Muscle layer of duodenum (tissue), 2 donors: ENCODE data around the gene ZBTB7A.

ENCODE experiments used
- H3K27ac ChIP-seq: one replicate; pipeline ENCODE4 v1.7.0; 2013; ENCODE audit warnings: mild to moderate bottlenecking, low read length
- H3K27me3 ChIP-seq: one replicate; pipeline ENCODE4 v1.7.0; 2013; ENCODE audit warnings: low read depth, mild to moderate bottlenecking, control low read depth, low read length
- H3K36me3 ChIP-seq, 2 donors: one replicate each; pipeline ENCODE4 v1.7.0; 2013; ENCODE audit warnings: low read length in 2 of 2, control low read depth in 1 of 2, mild to moderate bottlenecking in 1 of 2; ENCODE audit not compliant: insufficient read depth in 2 of 2, control insufficient read depth in 1 of 2
- H3K4me1 ChIP-seq, 2 donors: one replicate each; pipeline ENCODE4 v1.7.0; 2013; ENCODE audit warnings: low read length in 2 of 2, mild to moderate bottlenecking in 2 of 2, control low read depth in 1 of 2, moderate library complexity in 1 of 2; ENCODE audit not compliant: insufficient read depth in 2 of 2, control insufficient read depth in 1 of 2
- H3K4me3 ChIP-seq, 2 donors: one replicate each; pipeline ENCODE4 v1.7.0; 2013; ENCODE audit warnings: low read length in 2 of 2, low read depth in 1 of 2, mild to moderate bottlenecking in 1 of 2
- H3K9me3 ChIP-seq, 2 donors: one replicate each; pipeline ENCODE4 v1.7.0; 2013; ENCODE audit warnings: low read length in 2 of 2, control low read depth in 1 of 2, mild to moderate bottlenecking in 1 of 2; ENCODE audit not compliant: control insufficient read depth in 1 of 2
- donor health status: healthy.

The ZBTB7A gene

DNA sequence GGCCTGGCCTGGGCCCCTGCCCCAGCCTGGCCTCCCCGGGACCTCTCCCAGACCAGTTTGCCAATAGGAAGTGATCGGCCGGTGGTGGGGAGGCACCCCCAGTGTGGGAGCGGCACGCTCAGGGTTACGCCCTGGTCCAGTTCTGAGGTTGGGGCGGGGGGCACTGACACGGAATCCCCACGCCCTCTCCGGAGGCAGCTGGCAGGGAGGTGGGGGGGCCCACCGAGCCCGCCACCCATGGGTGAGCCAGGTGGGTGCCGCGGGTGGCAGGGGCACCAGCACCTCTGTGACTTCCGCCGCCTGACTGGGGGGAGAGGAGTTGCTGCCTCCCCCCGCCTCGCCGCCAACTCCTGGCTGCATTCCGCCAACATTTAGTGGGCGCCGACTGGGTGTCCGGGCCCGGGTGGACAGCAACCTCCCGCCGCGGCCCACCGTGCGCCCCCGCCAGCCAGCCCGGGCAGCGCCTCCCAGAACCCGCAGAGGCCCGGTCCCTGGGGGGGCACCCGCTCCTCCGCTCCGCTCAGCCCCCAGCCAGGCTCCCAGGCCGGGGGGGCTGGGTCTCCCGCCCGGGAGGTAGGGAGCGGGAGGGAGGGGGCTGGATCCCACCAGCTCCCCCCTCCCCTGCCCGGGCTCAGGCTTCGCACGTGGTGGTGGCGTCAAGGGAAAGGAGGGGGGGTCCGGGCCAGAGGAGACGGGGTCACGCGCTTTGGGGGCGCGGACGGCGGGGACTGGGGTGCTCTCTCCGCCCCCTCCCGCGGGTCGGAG is 2.0 kb downstream of the ZBTB7A start:
- peak overlapping the region; percentile 96 for H3K27ac ChIP-seq
- peaks cover 0 to 7% of the 10 kb centered on the region in 2 donors for H3K36me3 ChIP-seq
- H3K4me1 ChIP-seq = peaks cover 13 to 52% of the 10 kb centered on the region in 2 donors
- no peaks in the 10 kb centered on the region for H3K27me3 ChIP-seq
- H3K4me3 ChIP-seq = peak overlapping the region; percentile 67 to 84
- H3K9me3 ChIP-seq = no peaks in the 10 kb centered on the region

DNA sequence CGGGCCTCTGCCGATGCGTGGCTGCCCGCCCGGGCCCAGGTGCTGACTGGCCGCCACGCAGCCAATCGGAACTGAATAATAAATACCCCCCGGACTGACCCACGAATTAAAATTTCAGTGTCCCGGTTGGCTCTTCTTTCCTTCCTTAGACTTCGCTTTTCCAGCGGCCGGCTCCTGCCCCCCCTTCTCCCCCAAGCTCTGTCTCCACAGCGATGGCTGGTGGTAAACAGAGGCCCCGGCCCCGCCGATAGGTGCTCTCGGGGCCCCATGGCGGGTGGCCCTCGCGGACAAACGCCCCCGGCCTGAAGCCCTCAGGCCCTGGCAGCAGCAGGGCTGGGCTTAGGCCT is 2.6 kb downstream of the ZBTB7A start:
- Histone ChIP-seq H3K4me3 (peak overlapping the region; percentile 67 to 84), H3K4me1 (peaks cover 15 to 55% of the 10 kb centered on the region in 2 donors), H3K27ac (peak overlapping the region; percentile 96)

DNA sequence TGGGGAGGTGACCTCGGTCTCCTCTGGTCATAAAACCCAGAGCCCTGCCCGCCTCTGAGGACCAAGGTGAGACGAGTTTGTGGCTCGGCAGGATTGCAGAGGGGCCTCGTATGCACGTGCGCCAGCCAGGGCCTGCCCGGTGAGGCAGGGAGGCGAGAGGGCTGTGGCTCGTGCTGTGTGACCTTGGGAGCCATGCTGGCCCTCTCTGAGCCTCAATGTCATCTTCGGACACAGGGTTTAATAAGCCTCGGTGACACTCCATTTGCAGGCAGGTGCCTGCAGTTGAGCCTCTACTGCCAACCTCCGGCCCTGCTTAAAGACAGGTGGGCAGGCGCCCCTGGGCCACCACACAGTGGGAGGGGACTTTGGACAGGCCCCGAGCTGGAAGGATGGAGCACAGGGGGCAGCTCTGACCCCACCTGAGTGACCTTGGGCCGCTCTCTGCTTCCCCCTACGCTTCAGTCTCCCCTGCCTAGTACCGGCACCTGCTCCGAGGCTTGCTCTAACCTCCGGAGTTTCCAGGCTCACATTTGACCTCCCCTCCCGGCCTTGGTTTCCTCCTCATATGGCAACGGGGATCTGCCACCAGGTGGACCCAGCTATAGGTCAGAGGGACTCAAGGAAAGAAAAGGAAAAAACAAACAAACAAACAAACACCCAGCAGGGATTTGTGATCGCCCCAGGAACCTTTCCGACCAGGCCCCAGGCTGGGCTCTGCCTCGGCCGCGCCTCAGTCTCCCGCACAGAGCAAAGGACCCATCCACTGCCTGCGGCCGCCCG is 3.1 kb downstream of the ZBTB7A start:
- H3K27me3 ChIP-seq = no peaks in the 10 kb centered on the region
- peaks cover 0 to 12% of the 10 kb centered on the region in 2 donors for H3K36me3 ChIP-seq
- H3K4me3 ChIP-seq = peak overlapping the region; percentile 67 to 84
- H3K9me3 ChIP-seq = no peaks in the 10 kb centered on the region
- peaks cover 20 to 58% of the 10 kb centered on the region in 2 donors for H3K4me1 ChIP-seq
- H3K27ac ChIP-seq = peak overlapping the region; percentile 96

More for the DNA sequence above, 2.6 kb downstream of the ZBTB7A start:
- no peaks in the 10 kb centered on the region for H3K27me3 ChIP-seq
- peaks cover 0 to 7% of the 10 kb centered on the region in 2 donors for H3K36me3 ChIP-seq
- no peaks in the 10 kb centered on the region for H3K9me3 ChIP-seq

DNA sequence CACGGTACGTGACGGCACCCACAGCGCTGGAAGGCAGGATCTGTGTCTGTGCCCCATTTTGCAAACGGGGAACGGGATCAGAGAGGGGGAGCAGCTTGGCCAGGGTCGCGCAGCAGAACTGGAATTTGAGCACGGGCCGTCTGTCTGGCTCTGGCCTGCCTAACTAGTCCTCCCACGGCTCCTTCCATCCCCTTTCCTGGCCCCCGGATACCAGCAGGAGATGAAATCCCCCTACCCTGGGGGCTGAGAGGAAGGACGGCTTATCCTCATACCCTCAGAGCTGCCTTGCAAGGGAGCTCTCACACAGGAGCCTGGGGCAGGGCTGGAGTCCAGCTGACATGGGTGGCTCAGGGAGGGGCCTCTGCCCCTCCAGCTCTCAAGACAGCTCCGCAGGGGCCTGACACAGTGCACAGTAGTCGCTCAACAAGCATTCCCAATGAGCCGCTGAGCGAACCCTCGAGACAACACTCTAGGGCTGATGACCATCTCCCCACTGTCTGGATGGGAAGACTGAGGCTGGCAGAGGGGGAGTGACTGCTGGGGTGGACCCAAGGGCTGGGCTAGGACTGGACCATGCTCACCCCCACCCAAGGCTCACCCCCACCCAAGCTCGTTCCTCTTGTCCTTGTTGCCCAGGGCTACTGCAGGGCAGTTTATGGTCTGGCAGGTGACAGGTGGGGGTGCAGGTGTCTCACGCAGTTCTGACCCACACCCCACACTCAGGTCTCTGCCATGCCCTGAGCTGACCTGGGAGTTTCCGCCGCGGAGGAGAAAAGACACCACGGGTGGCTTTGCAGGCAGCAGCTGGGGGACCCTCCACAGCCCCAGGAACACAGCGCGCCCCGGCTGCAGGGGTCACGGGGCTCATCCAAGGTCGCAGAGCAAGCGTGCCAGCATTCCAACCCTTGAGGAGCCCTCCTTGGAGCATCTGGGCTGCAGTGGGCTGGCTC is 4.0 kb downstream of the ZBTB7A start:
- Histone ChIP-seq H3K36me3 (peaks cover 0 to 13% of the 10 kb centered on the region in 2 donors), H3K27ac (peak overlapping the region; percentile 96), H3K9me3 (no peaks in the 10 kb centered on the region), H3K4me3 (peak overlapping the region; percentile 67 to 84), H3K27me3 (no peaks in the 10 kb centered on the region), H3K4me1 (peaks cover 20 to 60% of the 10 kb centered on the region in 2 donors)

DNA sequence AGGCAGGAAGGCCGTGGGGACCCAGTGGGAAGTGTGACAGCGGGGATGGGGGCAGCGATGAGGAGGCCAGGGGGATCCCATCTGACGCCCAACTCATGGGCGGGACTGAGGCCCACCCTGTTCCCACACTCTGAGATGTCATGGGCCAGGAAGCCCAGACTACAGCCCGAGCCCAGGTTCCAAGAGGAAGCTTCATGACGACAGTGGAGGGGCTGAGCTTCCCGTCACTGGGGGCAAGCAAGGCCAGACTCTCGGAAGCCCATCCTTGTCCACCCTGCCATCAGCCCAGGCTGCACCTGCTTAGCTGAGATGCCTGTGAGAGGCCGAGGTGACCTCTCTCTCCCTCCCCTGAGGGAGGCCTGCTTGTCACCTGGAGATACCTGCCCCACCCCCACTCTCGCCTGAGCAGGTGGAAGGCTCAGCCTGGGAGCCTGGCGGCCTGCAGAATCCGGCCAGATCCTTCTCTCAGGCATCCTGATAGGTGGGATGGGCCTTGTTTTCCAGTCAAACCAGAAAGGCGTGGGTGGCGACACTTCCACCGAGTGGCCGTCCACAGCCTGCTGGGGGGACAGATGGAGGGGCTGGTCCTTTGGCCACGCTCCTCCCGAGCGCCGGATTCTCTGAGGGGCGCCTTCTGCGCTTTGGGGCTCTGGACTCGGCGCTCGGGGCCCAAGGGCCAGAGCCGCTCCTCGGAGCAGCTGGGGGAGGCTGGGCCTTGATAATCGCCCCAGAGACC is 4.8 kb downstream of the ZBTB7A start:
- peaks cover 0 to 13% of the 10 kb centered on the region in 2 donors for H3K36me3 ChIP-seq
- peaks cover 20 to 61% of the 10 kb centered on the region in 2 donors for H3K4me1 ChIP-seq
- H3K27ac ChIP-seq = peak overlapping the region; percentile 96
- H3K27me3 ChIP-seq = no peaks in the 10 kb centered on the region
- peak overlapping the region; percentile 67 to 84 for H3K4me3 ChIP-seq
- H3K9me3 ChIP-seq = no peaks in the 10 kb centered on the region

DNA sequence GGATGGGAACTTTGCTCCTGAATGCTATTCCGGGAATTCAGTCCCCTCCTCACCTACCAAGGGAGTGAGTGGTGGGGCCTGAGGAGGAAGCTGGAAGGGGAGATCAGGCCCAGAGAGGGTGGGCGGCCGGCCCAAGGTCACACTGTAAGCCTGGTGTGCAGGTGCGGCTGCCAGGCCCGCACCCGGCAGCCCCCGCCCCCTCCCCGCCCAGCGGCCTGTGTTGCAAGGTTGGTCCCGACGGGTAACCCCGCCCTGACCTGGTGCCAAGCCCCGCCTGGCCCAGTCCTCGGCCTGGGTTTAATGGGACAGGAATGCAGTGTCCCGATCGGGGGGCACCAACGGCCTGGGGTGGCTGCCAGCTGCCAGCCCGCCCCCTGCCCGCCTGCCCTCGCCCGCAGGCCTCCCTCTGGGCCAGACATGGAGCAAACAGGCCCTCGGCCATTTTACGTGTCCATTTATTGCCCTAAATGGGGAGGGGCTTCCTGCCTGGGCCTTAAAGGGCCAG is 5.5 kb downstream of the ZBTB7A start:
- peaks cover 0 to 13% of the 10 kb centered on the region in 2 donors for H3K36me3 ChIP-seq
- no peaks in the 10 kb centered on the region for H3K9me3 ChIP-seq
- peak overlapping the region; percentile 58 to 67 for H3K4me3 ChIP-seq
- peak overlapping the region; percentile 96 for H3K27ac ChIP-seq
- H3K27me3 ChIP-seq = no peaks in the 10 kb centered on the region
- H3K4me1 ChIP-seq = peaks cover 20 to 61% of the 10 kb centered on the region in 2 donors

DNA sequence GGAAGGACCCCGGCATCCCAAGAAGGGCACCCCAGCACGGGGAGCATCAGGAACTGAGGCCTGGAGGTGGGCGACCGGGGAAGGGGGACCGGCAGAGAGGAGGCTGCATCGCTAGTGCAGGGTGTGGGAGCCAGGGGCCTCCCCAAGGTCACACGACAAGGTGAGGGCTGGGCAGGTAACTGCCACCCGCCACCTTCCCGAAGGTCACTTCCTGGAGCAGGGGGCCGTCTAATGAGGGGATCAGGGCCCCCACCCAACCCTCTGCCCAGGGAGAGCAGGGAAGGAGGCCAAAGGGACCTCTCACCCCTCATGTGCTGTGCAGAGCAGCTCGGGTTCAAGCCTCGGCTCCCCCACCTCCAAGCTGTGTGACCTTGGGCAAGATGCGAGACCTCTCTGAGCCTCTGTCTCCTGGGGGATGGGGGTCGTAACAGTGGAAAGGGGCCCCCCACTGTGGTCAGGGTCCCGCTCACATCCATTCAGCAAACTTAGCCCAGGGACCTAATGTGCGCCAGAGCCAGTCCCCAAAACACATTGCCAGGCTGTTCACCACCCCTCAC is 6.0 kb downstream of the ZBTB7A start:
- peak overlapping the region; percentile 96 for H3K27ac ChIP-seq
- H3K36me3 ChIP-seq = peaks cover 0 to 13% of the 10 kb centered on the region in 2 donors
- peak overlapping the region; percentile 46 to 58 for H3K4me3 ChIP-seq
- no peaks in the 10 kb centered on the region for H3K9me3 ChIP-seq
- peaks cover 20 to 65% of the 10 kb centered on the region in 2 donors for H3K4me1 ChIP-seq
- no peaks in the 10 kb centered on the region for H3K27me3 ChIP-seq

DNA sequence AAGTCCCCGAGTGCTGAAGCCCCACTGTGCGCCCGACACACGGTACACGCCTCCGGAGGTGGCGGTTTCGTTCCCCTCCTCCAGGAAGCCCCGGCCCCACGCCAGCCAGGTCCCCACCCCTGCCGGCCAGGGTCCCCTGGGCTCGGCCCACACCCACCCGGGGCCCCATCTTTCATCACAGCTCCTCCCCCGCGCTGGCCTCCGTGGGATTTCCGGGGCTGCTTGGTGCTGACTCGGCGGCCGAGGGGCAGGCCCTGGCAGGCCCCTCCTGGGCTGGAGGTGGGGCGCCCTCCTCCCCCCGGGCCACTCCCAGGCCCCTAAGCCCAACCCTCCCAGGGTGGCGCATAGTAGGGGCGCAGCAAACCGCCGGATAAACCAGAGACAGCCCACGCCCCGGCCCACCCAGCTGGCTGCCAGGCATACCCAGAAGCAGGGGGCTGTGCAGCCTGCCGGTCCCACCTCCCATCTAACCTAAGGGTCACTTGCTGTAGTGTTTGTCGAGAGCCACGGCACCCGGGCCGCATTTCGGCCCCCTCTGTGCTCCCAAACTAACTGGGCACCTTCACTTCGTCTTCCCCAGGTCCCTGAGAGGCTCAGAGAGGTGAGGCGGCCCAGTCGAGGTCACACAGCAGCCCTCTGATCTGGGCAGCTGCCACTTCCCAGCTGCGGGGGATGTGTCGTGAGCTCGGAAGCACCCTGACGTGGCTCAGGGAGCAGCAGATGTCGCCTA is 6.6 kb downstream of the ZBTB7A start:
- Histone ChIP-seq H3K27me3 (no peaks in the 10 kb centered on the region), H3K27ac (peak overlapping the region; percentile 96), H3K9me3 (no peaks in the 10 kb centered on the region), H3K36me3 (peaks cover 0 to 15% of the 10 kb centered on the region in 2 donors), H3K4me1 (peaks cover 20 to 65% of the 10 kb centered on the region in 2 donors), H3K4me3 (peak overlapping the region; percentile 46 to 58)

DNA sequence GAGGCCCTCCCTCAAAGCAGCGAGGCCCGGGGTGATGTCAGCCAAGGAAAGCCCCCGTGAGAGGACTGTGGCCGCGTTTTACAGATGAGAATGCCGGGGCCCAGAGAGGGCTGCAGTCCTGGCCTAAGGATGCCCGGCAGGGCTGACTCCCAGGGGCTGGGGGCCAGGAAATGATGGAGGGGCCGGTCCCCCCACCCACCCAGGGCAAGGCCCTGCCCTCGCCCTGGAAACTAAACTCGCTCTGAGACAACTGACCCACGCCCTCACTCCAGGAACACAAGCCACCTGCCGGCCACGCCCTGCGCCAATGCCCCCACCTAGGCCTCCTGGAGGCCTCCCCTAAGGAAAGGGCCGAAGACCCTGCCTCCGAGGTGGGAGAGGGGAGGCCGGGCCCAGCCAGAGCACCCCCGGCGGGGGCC is 7.2 kb downstream of the ZBTB7A start:
- H3K4me3 ChIP-seq = peak overlapping the region; percentile 11 to 58
- H3K27me3 ChIP-seq = no peaks in the 10 kb centered on the region
- H3K27ac ChIP-seq = peak overlapping the region; percentile 90
- H3K9me3 ChIP-seq = no peaks in the 10 kb centered on the region
- H3K4me1 ChIP-seq = peaks cover 20 to 65% of the 10 kb centered on the region in 2 donors
- peaks cover 0 to 17% of the 10 kb centered on the region in 2 donors for H3K36me3 ChIP-seq
